GM12878 (cell line): ENCODE results near the gene LRBA. TPM values are rescaled to one million over a fixed set of nuclear protein-coding genes. Genes with fewer than 3 reads are reported as not detected.

ENCODE experiments used
- ATAC-seq: fragments of 200-7000 bp; cut with Tn5 transposase; 3 replicates; pipeline ENCODE4 v1.9.1; 2020; ENCODE audit warnings: mild to moderate bottlenecking, moderate library complexity
- BruUV-seq: library from RNA; stranded (reverse); fragments of 400-500 nt; replicated peaks from 2 replicates; lab custom pipeline; 2021; lab: Mats Ljungman, UMichigan
- CTCF ChIA-PET: fragments of 300-600 bp; sonication (Branson Sonifier 250); formaldehyde crosslinking; extraction: SDS; loops from one replicate; lab custom pipeline; 2021; ENCODE audit warnings: inconsistent platforms; lab: Yijun Ruan, JAX
- POLR2A ChIA-PET: fragments of 350-600 bp; formaldehyde crosslinking; extraction: SDS; loops from one replicate; lab custom pipeline; 2021; ENCODE audit warnings: inconsistent platforms; lab: Charles Lee
- RAD21 ChIA-PET: fragments of 300-600 bp; sonication (Branson Sonifier 250); formaldehyde crosslinking; loops from one replicate; lab custom pipeline; 2023; ENCODE audit warnings: antibody characterized with exemption; ENCODE audit not compliant: unreplicated experiment; lab: Charles Lee
- SMC1A ChIA-PET: fragments of 300-600 bp; sonication (Branson Sonifier 250); formaldehyde crosslinking; loops from one replicate; lab custom pipeline; 2023; ENCODE audit not compliant: unreplicated experiment, uncharacterized antibody; lab: Charles Lee
- DNase-seq: peaks from one replicate; pipeline ENCODE4 v3.0.0-alpha.2; 2011; ENCODE audit warnings: low read depth, low spot score
- FAIRE-seq: peaks from 3 replicates; lab custom pipeline; 2011; peaks lifted over from hg19 to GRCh38; lab: Jason Lieb, UNC
- H2AFZ ChIP-seq: 2 replicates; pipeline ENCODE4 v1.6.0; 2011; ENCODE audit warnings: low read depth, low read length, control low read depth; ENCODE audit not compliant: control insufficient read depth
- H3K27ac ChIP-seq: 2 replicates; pipeline ENCODE4 v1.5.1; 2011; ENCODE audit warnings: control low read depth; ENCODE audit not compliant: control insufficient read depth, insufficient read depth
- H3K27me3 ChIP-seq, 2 experiments: replicated peaks in 1 of 2; 2 replicates each; pipeline versions ENCODE4 v1.6.0 to v1.6.1; 2011; ENCODE audit warnings: low read length in 1 of 2; ENCODE audit not compliant: control insufficient read depth in 2 of 2, insufficient read depth in 2 of 2
- H3K36me3 ChIP-seq, 2 experiments: 2 replicates each; pipeline ENCODE4 v1.5.1; 2011; ENCODE audit warnings: low read length in 1 of 2; ENCODE audit not compliant: control insufficient read depth in 2 of 2, insufficient read depth in 2 of 2
- H3K4me1 ChIP-seq: 2 replicates; pipeline ENCODE4 v1.6.1; 2011; ENCODE audit warnings: mild to moderate bottlenecking, low read length, moderate library complexity, mixed read lengths; ENCODE audit not compliant: control insufficient read depth, insufficient read depth
- H3K4me2 ChIP-seq: 2 replicates; pipeline ENCODE4 v1.6.0; 2011; ENCODE audit warnings: control low read depth; ENCODE audit not compliant: control insufficient read depth, insufficient read depth
- H3K4me3 ChIP-seq: fragments of 200-600 bp; sonication (generic); 2 replicates; pipeline ENCODE4 v1.5.1; 2016
- H3K79me2 ChIP-seq: 2 replicates; pipeline ENCODE4 v1.6.0; 2011; ENCODE audit warnings: low read length; ENCODE audit not compliant: control insufficient read depth, insufficient read depth
- H3K9ac ChIP-seq: 2 replicates; pipeline ENCODE4 v1.8.0; 2011; ENCODE audit warnings: low read length, control low read depth, mixed read lengths; ENCODE audit not compliant: control insufficient read depth, insufficient read depth
- H3K9me3 ChIP-seq: replicated peaks from 3 replicates; pipeline ENCODE4 v1.5.1; 2011; ENCODE audit warnings: mild to moderate bottlenecking, low read length; ENCODE audit not compliant: control insufficient read depth, insufficient read depth
- H4K20me1 ChIP-seq: 2 replicates; pipeline ENCODE4 v1.6.0; 2011; ENCODE audit not compliant: control insufficient read depth, insufficient read depth
- BCL11A ChIP-seq: IDR thresholded peaks from 2 replicates; pipeline ENCODE4 v1.6.1; 2011; ENCODE audit warnings: low read depth, low read length
- CHD2 ChIP-seq: IDR thresholded peaks from 2 replicates; pipeline ENCODE4 v1.6.1; 2011; ENCODE audit warnings: low read depth, low read length, improper control_type of control experiment, borderline replicate concordance
- FOS ChIP-seq: IDR thresholded peaks from 3 replicates; pipeline ENCODE4 v1.6.1; 2011; ENCODE audit warnings: borderline replicate concordance; ENCODE audit not compliant: insufficient read length; ENCODE audit errors: extremely low read depth
- FOXM1 ChIP-seq: IDR thresholded peaks from 2 replicates; pipeline ENCODE4 v1.6.1; 2012; ENCODE audit warnings: low read depth, mild to moderate bottlenecking, inconsistent platforms, low read length, moderate library complexity
- HDAC2 ChIP-seq: fragments of 200-600 bp; sonication (generic); IDR thresholded peaks from 2 replicates; pipeline ENCODE4 v1.6.1; 2017
- JUNB ChIP-seq: IDR thresholded peaks from 2 replicates; pipeline ENCODE4 v1.6.1; 2016; ENCODE audit warnings: antibody characterized with exemption, mild to moderate bottlenecking
- MYB ChIP-seq: fragments of 150-350 bp; IDR thresholded peaks from 2 replicates; pipeline ENCODE4 v1.6.1; 2014; ENCODE audit warnings: mild to moderate bottlenecking, low read depth, low read length, borderline replicate concordance
- RELA ChIP-seq: fragments of 450-650 bp; IDR thresholded peaks from 2 replicates; pipeline ENCODE4 v1.8.0; 2014; ENCODE audit warnings: borderline replicate concordance; ENCODE audit not compliant: partially characterized antibody
- SIN3A ChIP-seq: IDR thresholded peaks from 2 replicates; pipeline ENCODE4 v1.6.1; 2012; ENCODE audit warnings: low read depth, low read length, improper control_type of control experiment
- SMC3 ChIP-seq: IDR thresholded peaks from 2 replicates; pipeline ENCODE4 v1.6.1; 2011; ENCODE audit warnings: low read length, improper control_type of control experiment, borderline replicate concordance
- ZNF217 ChIP-seq: fragments of 450-650 bp; IDR thresholded peaks from 2 replicates; pipeline ENCODE4 v1.6.1; 2017; ENCODE audit warnings: antibody characterized with exemption, mild to moderate bottlenecking
- WGBS: methylation state at CpG from one replicate; pipeline ENCODE4 v1.1.6; 2016; ENCODE audit warnings: low lambda C conversion rate; ENCODE audit not compliant: insufficient replicate concordance, insufficient coverage; ENCODE audit errors: missing lambda C conversion rate; 5-methylcytosine and 5-hydroxymethylcytosine counted together
- in situ Hi-C: fragments of 300-500 bp; cut with MboI; formaldehyde crosslinking; loops from 9 replicates; pipeline ENCODE4 v1.14.3; 2018; ENCODE audit warnings: mixed read lengths
- intact Hi-C: fragments of 100-400 bp; cut with micrococcal nuclease; formaldehyde crosslinking; loops from one replicate; pipeline ENCODE4 v1.14.2; 2022; ENCODE audit not compliant: unreplicated experiment
- polyA plus RNA-seq, 11 experiments: library from polyadenylated mRNA; depleted of rRNA in 4 of 11; unstranded in 6 of 11; stranded (reverse) in 5 of 11; fragments of >200 nt; fragmentation: Nextera tagmentation in 4 of 11; fragmentation: Illumina TruSeq in 1 of 11; extraction: Ambion mirVana in 4 of 11; extraction: Trizol in 1 of 11; gene quantifications; 1 replicate in 1 of 11; 2 replicates in 10 of 11; pipeline versions ENCODE4 v1.2.1 to v1.2.3, GENCODE V29; 2011 to 2016; ENCODE audit warnings: inconsistent platforms in 2 of 11, missing spikeins in 2 of 11, low read depth in 1 of 11
- total RNA-seq, 4 experiments: library from RNA; depleted of rRNA in 3 of 4; stranded (reverse); fragments of >200 nt in 3 of 4; fragmentation: Illumina TruSeq in 1 of 4; extraction: Trizol in 1 of 4; gene quantifications; 2 replicates each; pipeline versions ENCODE4 v1.2.1 to v1.2.3, GENCODE V29; 2013 to 2021
- TF ChIP-seq, protein P1 (sequence below): fragments of 450-650 bp; IDR thresholded peaks from 2 replicates; pipeline ENCODE4 v1.6.1; 2017; ENCODE audit warnings: borderline replicate concordance
- TF ChIP-seq, protein P2 (sequence below): fragments of 450-650 bp; formaldehyde crosslinking; IDR thresholded peaks from 2 replicates; pipeline ENCODE4 v1.4.0; 2020; ENCODE audit warnings: mild to moderate bottlenecking, moderate library complexity
- TF ChIP-seq, protein P3 (sequence below): fragments of 450-650 bp; IDR thresholded peaks from 2 replicates; pipeline ENCODE4 v1.6.1; 2017; ENCODE audit warnings: low read depth, mild to moderate bottlenecking, moderate library complexity

Gene LRBA
- total and polyA plus RNA-seq, 10 of the 15 experiments (the other 5 are each of a cell fraction or from before 2014, with no cell fraction given) = 20.3 to 93.4 (median 55.0) TPM

DNA sequence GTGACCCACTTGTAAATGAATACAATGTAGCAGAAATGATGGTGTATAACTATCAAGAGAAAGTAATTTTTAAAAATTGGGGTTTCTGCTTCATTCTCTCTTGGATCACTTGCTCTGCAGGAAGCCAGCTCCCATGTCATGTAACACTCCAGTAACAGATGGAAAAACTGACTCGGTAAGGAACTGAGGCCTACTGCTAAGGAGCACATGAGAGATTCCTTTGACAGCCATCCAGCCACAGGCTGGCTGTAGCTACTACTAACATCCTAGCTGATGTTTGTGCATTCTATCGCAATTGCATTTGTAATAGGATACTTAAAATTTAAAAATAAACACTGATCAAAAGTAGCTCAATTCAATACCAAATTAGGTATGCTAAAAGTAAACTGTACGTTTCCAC is 535.4 kb downstream of the LRBA start:
- BruUV-seq = no TSS peak
- DNase-seq (no peak), ATAC-seq (no peak), FAIRE-seq (no peak)
- ChIA-PET POLR2A (interaction anchor here (0.6 kb wide), 1 partner anchor 92 kb away, joined by 6 read pairs; no protein-coding TSS in a partner anchor), SMC1A (interaction anchor here (1.3 to 1.5 kb wide), 2 partner anchors 14 kb away, joined by 3 read pairs; no protein-coding TSS in a partner anchor), RAD21 (interaction anchor here (1.3 kb wide), 1 partner anchor 11 kb away, joined by 4 read pairs; no protein-coding TSS in a partner anchor), CTCF (no interaction called here)
- Histone ChIP-seq H3K27me3 (no peaks in the 10 kb centered on the region), H4K20me1 (no peaks in the 10 kb centered on the region), H3K4me2 (no peak overlapping the region), H3K4me1 (no peaks in the 10 kb centered on the region), H3K9me3 (peaks cover 2% of the 10 kb centered on the region; the same call in 2 of the 3 replicates), H3K4me3 (no peak overlapping the region), H2AFZ (no peak overlapping the region), H3K79me2 (no peaks in the 10 kb centered on the region), H3K36me3 (no peaks in the 10 kb centered on the region), H3K9ac (no peak overlapping the region), H3K27ac (no peak overlapping the region)
- in situ Hi-C loops = no loop called here
- intact Hi-C loops = no loop called here
- WGBS = 97% methylated on average over 3 of the region's 3 CpGs
- TF ChIP-seq ZNF217 (no peak), BCL11A (no peak), FOXM1 (no peak), SMC3 (no peak), HDAC2 (no peak), MYB (no peak), FOS (no peak), JUNB (no peak), SIN3A (no peak), RELA (no peak), CHD2 (no peak)
- TF ChIP-seq, protein P1, sequence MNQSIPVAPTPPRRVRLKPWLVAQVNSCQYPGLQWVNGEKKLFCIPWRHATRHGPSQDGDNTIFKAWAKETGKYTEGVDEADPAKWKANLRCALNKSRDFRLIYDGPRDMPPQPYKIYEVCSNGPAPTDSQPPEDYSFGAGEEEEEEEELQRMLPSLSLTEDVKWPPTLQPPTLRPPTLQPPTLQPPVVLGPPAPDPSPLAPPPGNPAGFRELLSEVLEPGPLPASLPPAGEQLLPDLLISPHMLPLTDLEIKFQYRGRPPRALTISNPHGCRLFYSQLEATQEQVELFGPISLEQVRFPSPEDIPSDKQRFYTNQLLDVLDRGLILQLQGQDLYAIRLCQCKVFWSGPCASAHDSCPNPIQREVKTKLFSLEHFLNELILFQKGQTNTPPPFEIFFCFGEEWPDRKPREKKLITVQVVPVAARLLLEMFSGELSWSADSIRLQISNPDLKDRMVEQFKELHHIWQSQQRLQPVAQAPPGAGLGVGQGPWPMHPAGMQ = no peak
- TF ChIP-seq, protein P2, sequence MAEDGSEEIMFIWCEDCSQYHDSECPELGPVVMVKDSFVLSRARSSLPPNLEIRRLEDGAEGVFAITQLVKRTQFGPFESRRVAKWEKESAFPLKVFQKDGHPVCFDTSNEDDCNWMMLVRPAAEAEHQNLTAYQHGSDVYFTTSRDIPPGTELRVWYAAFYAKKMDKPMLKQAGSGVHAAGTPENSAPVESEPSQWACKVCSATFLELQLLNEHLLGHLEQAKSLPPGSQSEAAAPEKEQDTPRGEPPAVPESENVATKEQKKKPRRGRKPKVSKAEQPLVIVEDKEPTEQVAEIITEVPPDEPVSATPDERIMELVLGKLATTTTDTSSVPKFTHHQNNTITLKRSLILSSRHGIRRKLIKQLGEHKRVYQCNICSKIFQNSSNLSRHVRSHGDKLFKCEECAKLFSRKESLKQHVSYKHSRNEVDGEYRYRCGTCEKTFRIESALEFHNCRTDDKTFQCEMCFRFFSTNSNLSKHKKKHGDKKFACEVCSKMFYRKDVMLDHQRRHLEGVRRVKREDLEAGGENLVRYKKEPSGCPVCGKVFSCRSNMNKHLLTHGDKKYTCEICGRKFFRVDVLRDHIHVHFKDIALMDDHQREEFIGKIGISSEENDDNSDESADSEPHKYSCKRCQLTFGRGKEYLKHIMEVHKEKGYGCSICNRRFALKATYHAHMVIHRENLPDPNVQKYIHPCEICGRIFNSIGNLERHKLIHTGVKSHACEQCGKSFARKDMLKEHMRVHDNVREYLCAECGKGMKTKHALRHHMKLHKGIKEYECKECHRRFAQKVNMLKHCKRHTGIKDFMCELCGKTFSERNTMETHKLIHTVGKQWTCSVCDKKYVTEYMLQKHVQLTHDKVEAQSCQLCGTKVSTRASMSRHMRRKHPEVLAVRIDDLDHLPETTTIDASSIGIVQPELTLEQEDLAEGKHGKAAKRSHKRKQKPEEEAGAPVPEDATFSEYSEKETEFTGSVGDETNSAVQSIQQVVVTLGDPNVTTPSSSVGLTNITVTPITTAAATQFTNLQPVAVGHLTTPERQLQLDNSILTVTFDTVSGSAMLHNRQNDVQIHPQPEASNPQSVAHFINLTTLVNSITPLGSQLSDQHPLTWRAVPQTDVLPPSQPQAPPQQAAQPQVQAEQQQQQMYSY (CRISPR knock-in tag) = no peak
- TF ChIP-seq, protein P3, sequence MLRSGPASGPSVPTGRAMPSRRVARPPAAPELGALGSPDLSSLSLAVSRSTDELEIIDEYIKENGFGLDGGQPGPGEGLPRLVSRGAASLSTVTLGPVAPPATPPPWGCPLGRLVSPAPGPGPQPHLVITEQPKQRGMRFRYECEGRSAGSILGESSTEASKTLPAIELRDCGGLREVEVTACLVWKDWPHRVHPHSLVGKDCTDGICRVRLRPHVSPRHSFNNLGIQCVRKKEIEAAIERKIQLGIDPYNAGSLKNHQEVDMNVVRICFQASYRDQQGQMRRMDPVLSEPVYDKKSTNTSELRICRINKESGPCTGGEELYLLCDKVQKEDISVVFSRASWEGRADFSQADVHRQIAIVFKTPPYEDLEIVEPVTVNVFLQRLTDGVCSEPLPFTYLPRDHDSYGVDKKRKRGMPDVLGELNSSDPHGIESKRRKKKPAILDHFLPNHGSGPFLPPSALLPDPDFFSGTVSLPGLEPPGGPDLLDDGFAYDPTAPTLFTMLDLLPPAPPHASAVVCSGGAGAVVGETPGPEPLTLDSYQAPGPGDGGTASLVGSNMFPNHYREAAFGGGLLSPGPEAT = no peak
